ENCODE results near the gene GABRR2. TPM values are rescaled to one million over a fixed set of nuclear protein-coding genes. Genes with fewer than 3 reads are reported as not detected.

The GABRR2 gene
- total RNA-seq, 2 donors from 2014 or later: 0.14 to 0.40 TPM

DNA sequence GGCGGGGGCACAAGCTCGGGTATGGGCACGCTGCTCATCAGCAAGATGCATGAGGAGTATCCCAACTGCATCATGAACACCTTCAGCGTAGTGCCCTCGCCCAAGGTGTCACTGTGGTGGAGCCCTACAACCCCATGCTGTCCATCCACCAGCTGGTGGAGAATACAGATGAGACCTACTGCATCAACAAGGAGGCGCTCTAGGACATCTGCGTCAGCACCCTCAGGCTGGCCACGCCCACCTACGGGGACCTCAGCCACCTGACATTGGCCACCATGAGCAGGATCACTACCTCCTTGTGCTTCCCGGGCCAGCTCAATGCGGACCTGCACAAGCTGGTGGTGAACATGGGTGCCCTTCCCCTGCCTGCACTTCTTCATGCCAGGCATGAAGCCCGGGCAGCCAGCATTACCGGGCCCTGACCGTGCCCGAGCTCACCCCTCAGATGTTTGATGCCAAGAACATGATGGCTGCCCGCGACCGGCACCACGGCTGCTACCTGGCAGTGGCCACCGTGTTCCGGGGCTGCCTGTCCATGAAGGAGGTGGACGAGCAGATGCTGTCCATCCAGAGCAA, 12.8 kb downstream of the GABRR2 start:
- DNase-seq (ENCODE audit: low spot score): no peak
- Histone ChIP-seq H3K4me1 (replicated peaks) (no peaks in the 10 kb centered on the region), H3K4me3 (no peak overlapping the region), H3K27ac (no peak overlapping the region), H3K27me3 (replicated peaks; ENCODE audit: insufficient read depth) (no peaks in the 10 kb centered on the region), H3K9me3 (no peaks in the 10 kb centered on the region), H3K36me3 (no peaks in the 10 kb centered on the region)
- no peak for TF ChIP-seq POLR2AphosphoS5 (IDR thresholded peaks at IDR 0.05)
- no peak for TF ChIP-seq POLR2A (IDR thresholded peaks at IDR 0.05)
- TF ChIP-seq, protein P1, sequence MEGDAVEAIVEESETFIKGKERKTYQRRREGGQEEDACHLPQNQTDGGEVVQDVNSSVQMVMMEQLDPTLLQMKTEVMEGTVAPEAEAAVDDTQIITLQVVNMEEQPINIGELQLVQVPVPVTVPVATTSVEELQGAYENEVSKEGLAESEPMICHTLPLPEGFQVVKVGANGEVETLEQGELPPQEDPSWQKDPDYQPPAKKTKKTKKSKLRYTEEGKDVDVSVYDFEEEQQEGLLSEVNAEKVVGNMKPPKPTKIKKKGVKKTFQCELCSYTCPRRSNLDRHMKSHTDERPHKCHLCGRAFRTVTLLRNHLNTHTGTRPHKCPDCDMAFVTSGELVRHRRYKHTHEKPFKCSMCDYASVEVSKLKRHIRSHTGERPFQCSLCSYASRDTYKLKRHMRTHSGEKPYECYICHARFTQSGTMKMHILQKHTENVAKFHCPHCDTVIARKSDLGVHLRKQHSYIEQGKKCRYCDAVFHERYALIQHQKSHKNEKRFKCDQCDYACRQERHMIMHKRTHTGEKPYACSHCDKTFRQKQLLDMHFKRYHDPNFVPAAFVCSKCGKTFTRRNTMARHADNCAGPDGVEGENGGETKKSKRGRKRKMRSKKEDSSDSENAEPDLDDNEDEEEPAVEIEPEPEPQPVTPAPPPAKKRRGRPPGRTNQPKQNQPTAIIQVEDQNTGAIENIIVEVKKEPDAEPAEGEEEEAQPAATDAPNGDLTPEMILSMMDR (IDR thresholded peaks at IDR 0.05): no peak
- WGBS: 93% methylated on average over 21 of the region's 22 CpGs
- intact Hi-C loops (cut with DNase I): no loop called here

DNA sequence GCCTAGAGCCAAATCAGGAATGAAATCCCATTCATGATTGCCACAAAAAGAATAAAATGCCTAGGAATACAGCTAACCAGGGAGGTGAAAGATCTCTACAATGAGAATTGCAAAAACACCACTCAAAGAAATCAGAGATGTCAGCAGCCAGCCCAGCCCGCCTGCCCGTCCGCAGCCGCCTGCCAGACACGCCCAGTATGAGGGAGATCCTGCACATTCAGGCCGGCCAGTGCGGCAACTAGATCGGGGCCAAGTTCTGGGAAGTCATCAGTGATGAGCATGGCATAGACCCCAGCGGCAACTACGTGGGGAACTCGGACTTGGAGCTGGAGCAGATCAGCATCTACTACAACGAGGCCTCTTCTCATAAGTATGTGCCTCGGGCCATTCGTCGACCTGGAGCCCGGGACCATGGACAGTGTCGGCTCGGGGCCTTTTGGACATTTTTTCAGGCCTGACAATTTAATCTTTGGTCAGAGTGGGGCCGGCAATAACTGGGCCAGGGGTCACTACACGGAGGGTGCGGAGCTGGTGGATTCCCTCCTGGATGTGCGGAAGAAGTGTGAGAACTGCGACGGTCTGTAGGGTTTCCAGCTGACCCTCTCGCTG, 13.4 kb downstream of the GABRR2 start:
- DNase-seq (ENCODE audit: low spot score): no peak
- WGBS: 93% methylated on average over 25 of the region's 25 CpGs
- H3K4me1 ChIP-seq (replicated peaks): no peaks in the 10 kb centered on the region
- H3K4me3 ChIP-seq: no peak overlapping the region
- H3K27ac ChIP-seq: no peak overlapping the region
- H3K27me3 ChIP-seq (replicated peaks; ENCODE audit: insufficient read depth): no peaks in the 10 kb centered on the region
- no peaks in the 10 kb centered on the region for H3K36me3 ChIP-seq
- intact Hi-C loops (cut with DNase I): no loop called here
- H3K9me3 ChIP-seq: no peaks in the 10 kb centered on the region
- TF ChIP-seq POLR2AphosphoS5 (IDR thresholded peaks at IDR 0.05): no peak
- TF ChIP-seq, protein P1 (IDR thresholded peaks at IDR 0.05): no peak
- no peak for TF ChIP-seq POLR2A (IDR thresholded peaks at IDR 0.05)

DNA sequence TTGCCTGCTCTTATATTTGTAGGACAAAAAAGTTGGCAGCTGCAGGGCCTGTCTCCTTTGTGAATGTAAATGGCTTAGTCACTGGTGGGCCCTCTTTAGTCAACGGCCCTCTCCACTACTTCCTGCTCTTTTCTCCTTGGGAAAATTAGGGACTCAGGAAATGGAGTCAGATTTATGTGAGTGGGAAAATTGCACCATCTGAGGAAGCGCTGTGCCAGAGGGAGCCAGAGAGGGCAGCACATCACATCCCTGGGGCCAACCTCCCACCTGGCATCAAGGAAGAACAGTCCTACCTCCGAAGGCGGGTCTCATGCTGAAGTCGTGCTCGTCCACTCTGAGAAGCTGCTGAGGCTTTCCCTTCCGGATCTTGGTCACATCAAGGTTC, 15.6 kb downstream of the GABRR2 start:
- no peak for DNase-seq (ENCODE audit: low spot score)
- no peaks in the 10 kb centered on the region for H3K4me1 ChIP-seq (replicated peaks)
- intact Hi-C loops (cut with DNase I): no loop called here
- no peaks in the 10 kb centered on the region for H3K36me3 ChIP-seq
- no peak overlapping the region for H3K27ac ChIP-seq
- no peaks in the 10 kb centered on the region for H3K9me3 ChIP-seq
- H3K4me3 ChIP-seq: no peak overlapping the region
- no peaks in the 10 kb centered on the region for H3K27me3 ChIP-seq (replicated peaks; ENCODE audit: insufficient read depth)
- TF ChIP-seq, protein P1 (IDR thresholded peaks at IDR 0.05): no peak
- TF ChIP-seq POLR2AphosphoS5 (IDR thresholded peaks at IDR 0.05) (no peak), POLR2A (IDR thresholded peaks at IDR 0.05) (no peak)
- 84% methylated on average over 7 of the region's 7 CpGs for WGBS

DNA sequence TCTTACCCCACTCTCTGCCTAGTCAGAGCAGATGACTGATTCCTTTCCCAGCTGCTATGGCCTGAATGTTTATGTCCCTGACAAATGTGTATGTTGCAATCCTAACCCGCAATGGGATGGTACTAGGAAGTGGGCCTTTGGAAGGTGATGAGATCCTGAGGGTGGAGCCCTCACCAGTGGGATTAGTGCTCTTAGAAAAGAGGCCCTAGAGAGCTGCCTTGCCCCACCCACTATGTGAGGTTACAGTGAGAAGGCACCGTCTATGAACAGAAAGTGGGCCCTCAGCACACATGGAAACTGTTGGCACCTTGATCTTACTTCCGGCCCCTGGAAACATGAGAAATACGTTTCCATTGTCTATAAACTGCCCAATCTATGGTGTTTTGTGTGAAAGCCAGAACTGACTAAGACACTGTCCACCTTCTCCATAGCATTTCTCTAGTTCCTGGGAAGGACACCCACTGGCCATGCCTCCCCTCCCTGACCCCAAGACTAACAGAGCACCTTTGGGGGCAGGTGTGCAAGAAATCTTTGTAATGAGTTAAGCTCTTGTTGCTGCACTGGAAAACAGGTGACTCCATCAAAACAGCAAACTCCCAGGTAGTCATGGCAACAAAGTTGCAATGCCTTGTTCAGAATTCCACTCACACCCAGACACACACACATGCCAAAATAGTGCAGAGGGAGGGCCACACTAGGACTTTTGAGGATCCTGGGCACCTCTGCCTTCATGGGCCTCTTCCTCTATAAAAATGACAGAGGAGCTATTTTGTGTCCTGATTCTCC, 16.2 kb downstream of the GABRR2 start:
- intact Hi-C loops (cut with DNase I): no loop called here
- no peak overlapping the region for H3K27ac ChIP-seq
- no peaks in the 10 kb centered on the region for H3K9me3 ChIP-seq
- no peaks in the 10 kb centered on the region for H3K4me1 ChIP-seq (replicated peaks)
- no peak overlapping the region for H3K4me3 ChIP-seq
- H3K36me3 ChIP-seq: no peaks in the 10 kb centered on the region
- no peak for TF ChIP-seq POLR2A (IDR thresholded peaks at IDR 0.05)
- no peak for TF ChIP-seq POLR2AphosphoS5 (IDR thresholded peaks at IDR 0.05)
- no peaks in the 10 kb centered on the region for H3K27me3 ChIP-seq (replicated peaks; ENCODE audit: insufficient read depth)
- 69% methylated on average over 4 of the region's 4 CpGs for WGBS
- DNase-seq (ENCODE audit: low spot score): no peak

DNA sequence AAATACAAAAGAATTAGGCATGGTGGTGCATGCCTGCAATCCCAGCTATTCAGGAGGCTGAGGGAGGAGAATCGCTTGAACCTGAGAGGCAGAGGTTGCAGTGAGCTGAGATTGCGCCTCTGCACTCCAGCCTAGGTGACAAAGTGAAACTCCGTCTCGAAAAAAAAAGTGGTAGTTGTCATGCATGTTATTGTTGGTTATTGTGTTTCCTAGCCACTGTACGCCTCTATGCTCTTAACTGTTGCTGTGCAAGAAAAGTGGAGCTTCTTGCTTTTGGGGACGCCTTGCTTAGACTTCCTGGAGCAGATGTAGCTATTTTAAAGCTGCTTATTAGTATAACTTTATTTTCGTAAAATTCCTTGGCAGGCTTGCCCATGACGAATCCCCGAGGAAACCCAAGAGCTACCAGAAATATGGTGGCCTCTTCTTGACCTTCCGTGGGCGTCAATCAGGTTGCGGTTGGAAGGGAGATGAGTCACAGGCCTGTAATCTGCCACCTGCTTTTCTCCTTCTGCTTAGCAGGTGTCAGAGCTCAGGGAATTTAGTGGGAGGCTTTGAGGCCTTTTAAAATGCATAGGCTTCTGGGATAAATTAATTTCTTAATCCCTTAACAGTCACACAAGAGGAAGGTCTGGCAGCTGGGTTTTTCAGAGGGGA, 17.3 kb downstream of the GABRR2 start:
- TF ChIP-seq POLR2AphosphoS5 (IDR thresholded peaks at IDR 0.05): peak; percentile 50
- TF ChIP-seq, protein P1 (IDR thresholded peaks at IDR 0.05): no peak
- intact Hi-C loops (cut with DNase I): no loop called here
- WGBS: 37% methylated on average over 12 of the region's 12 CpGs
- no peaks in the 10 kb centered on the region for H3K27me3 ChIP-seq (replicated peaks; ENCODE audit: insufficient read depth)
- no peaks in the 10 kb centered on the region for H3K4me1 ChIP-seq (replicated peaks)
- no peaks in the 10 kb centered on the region for H3K9me3 ChIP-seq
- H3K4me3 ChIP-seq: no peak overlapping the region
- no peaks in the 10 kb centered on the region for H3K36me3 ChIP-seq
- H3K27ac ChIP-seq: no peak overlapping the region
- peak; percentile 33 for DNase-seq (ENCODE audit: low spot score)

All from prostate gland (tissue), 2 donors.